CD4-positive, alpha-beta memory T cell (primary cell): ENCODE data around the gene TMOD3. TPM values are rescaled to one million over a fixed set of nuclear protein-coding genes. Genes with fewer than 3 reads are reported as not detected.

Experiments
- CTCF ChIA-PET: fragments of 350-600 bp; sonication (Branson Sonifier 250); formaldehyde crosslinking; loops from one replicate; lab custom pipeline; 2021; ENCODE audit warnings: inconsistent platforms; ENCODE audit not compliant: partially characterized antibody; lab: Charles Lee
- POLR2A ChIA-PET: fragments of 350-600 bp; sonication (Branson Sonifier 250); formaldehyde crosslinking; loops from one replicate; lab custom pipeline; 2021; ENCODE audit not compliant: partially characterized antibody; lab: Charles Lee
- DNase-seq, 5 donors: peaks; one replicate each; pipeline versions ENCODE4 v3.0.0 to v3.0.0-alpha.2; 2020 to 2022; ENCODE audit warnings: mixed read lengths in 1 of 5
- H3K27ac ChIP-seq: one replicate; pipeline ENCODE4 v1.7.0; 2013; ENCODE audit warnings: low read depth, low read length
- H3K27me3 ChIP-seq: 2 replicates; pipeline ENCODE4 v1.7.0; 2013; ENCODE audit warnings: mild to moderate bottlenecking, low read length, moderate library complexity; ENCODE audit not compliant: insufficient read depth
- H3K36me3 ChIP-seq: 2 replicates; pipeline ENCODE4 v1.7.0; 2013; ENCODE audit warnings: mild to moderate bottlenecking, low read length, moderate library complexity; ENCODE audit not compliant: insufficient read depth
- H3K4me1 ChIP-seq: 2 replicates; pipeline ENCODE4 v1.7.0; 2013; ENCODE audit warnings: mild to moderate bottlenecking, low read length, moderate library complexity; ENCODE audit not compliant: insufficient read depth
- H3K4me3 ChIP-seq, 2 donors: one replicate each; pipeline ENCODE4 v1.7.0; 2013; ENCODE audit warnings: low read length in 2 of 2, mild to moderate bottlenecking in 1 of 2
- H3K9me3 ChIP-seq, 2 donors: one replicate each; pipeline ENCODE4 v1.7.0; 2013; ENCODE audit warnings: low read length in 2 of 2, control low read depth in 1 of 2; ENCODE audit not compliant: control insufficient read depth in 1 of 2
- H3K27ac Mint-ChIP-seq, 7 donors: one replicate each; pipeline ENCODE4 v1.8.0; 2020 to 2021; ENCODE audit warnings: mixed read lengths in 7 of 7, mild to moderate bottlenecking in 6 of 7, inconsistent platforms in 3 of 7, moderate library complexity in 3 of 7
- H3K27me3 Mint-ChIP-seq, 2 donors: one replicate each; pipeline ENCODE4 v1.8.0; 2020 to 2021; ENCODE audit warnings: mixed read lengths in 2 of 2
- H3K36me3 Mint-ChIP-seq, 2 donors: one replicate each; pipeline ENCODE4 v1.8.0; 2020 to 2021; ENCODE audit warnings: mixed read lengths in 2 of 2, inconsistent platforms in 1 of 2, mild to moderate bottlenecking in 1 of 2
- H3K4me1 Mint-ChIP-seq, 4 donors: one replicate each; pipeline ENCODE4 v1.8.0; 2020 to 2021; ENCODE audit warnings: mixed read lengths in 4 of 4, mild to moderate bottlenecking in 1 of 4
- H3K4me3 Mint-ChIP-seq, 8 donors: one replicate each; pipeline ENCODE4 v1.8.0; 2020 to 2021; ENCODE audit warnings: mixed read lengths in 8 of 8, mild to moderate bottlenecking in 7 of 8, moderate library complexity in 6 of 8, inconsistent platforms in 3 of 8
- H3K9me3 Mint-ChIP-seq, 8 donors: one replicate each; pipeline ENCODE4 v1.8.0; 2020 to 2021; ENCODE audit warnings: mixed read lengths in 8 of 8, mild to moderate bottlenecking in 5 of 8, inconsistent platforms in 3 of 8, moderate library complexity in 1 of 8
- intact Hi-C: fragments of 100-400 bp; cut with micrococcal nuclease; formaldehyde crosslinking; loops from one replicate; pipeline ENCODE4 v1.15.1; 2023
- polyA plus RNA-seq, 2 donors: library from polyadenylated mRNA; unstranded; fragments of 300-500 nt; fragmentation: Illumina TruSeq; gene quantifications; one replicate each; pipeline ENCODE4 v1.2.3, GENCODE V29; 2021
- total RNA-seq, 2 experiments: library from RNA; stranded (reverse); gene quantifications; one replicate each; pipeline ENCODE4 v1.2.3, GENCODE V29; 2021

Gene TMOD3
- total and polyA plus RNA-seq, 4 experiments from 2014 or later, result 37.8 to 59.3 (median 46.4) TPM

GRCh38 chr15:51838270-51838669 lies 8.8 kb downstream of the TMOD3 start:
- ChIA-PET CTCF (interaction anchor here (0.7 to 1.7 kb wide), 3 partner anchors 9 to 61 kb away, joined by 3 to 4 read pairs (median 3); no protein-coding TSS in a partner anchor), POLR2A (interaction anchor here (0.7 to 1.9 kb wide), 3 partner anchors 8 to 23 kb away, joined by 4 to 7 read pairs (median 4); partner anchors contain the start of gene TMOD3)
- H3K4me3 ChIP-seq, result no peak overlapping the region
- H3K9me3 Mint-ChIP-seq, result no peaks in the 10 kb centered on the region
- H3K36me3 ChIP-seq, result no peaks in the 10 kb centered on the region
- H3K27me3 ChIP-seq, result no peaks in the 10 kb centered on the region
- H3K27me3 Mint-ChIP-seq, result no peaks in the 10 kb centered on the region
- peaks cover 83% of the 10 kb centered on the region for H3K4me1 ChIP-seq
- no peaks in the 10 kb centered on the region for H3K9me3 ChIP-seq
- no peak overlapping the region for H3K27ac ChIP-seq
- no peaks in the 10 kb centered on the region for H3K36me3 Mint-ChIP-seq
- no peak for DNase-seq
- intact Hi-C loops, result no loop called here
- peak overlapping the region in 4 of 8 donors; percentile 43 to 71 (median 62) for H3K4me3 Mint-ChIP-seq
- H3K27ac Mint-ChIP-seq, result peak overlapping the region in 2 of 7 donors; percentile 13 to 55
- peaks cover 66 to 96% (median 81%) of the 10 kb centered on the region in 4 donors for H3K4me1 Mint-ChIP-seq

DNA sequence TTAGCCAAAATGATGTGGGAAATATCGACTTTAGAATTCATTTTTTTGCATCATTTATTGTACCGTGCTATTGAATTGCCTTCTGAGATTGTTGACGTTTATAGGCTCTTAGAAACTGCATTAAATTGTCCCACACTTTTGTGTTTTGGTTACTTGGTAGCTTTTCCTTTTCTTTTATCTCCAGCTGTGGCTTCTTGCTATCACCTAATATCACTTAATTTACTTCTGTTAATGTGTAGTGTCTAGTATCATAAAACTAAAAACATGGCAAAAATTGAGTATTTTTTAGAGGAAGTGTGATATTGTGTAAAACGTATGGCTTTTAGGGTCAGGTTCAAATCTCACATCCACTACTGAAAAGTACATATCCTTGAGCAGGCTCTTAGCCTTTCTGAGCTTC lies 11.2 kb downstream of the TMOD3 start:
- H3K4me3 Mint-ChIP-seq, result peak overlapping the region in 2 of 8 donors; percentile 32 to 48

DNA sequence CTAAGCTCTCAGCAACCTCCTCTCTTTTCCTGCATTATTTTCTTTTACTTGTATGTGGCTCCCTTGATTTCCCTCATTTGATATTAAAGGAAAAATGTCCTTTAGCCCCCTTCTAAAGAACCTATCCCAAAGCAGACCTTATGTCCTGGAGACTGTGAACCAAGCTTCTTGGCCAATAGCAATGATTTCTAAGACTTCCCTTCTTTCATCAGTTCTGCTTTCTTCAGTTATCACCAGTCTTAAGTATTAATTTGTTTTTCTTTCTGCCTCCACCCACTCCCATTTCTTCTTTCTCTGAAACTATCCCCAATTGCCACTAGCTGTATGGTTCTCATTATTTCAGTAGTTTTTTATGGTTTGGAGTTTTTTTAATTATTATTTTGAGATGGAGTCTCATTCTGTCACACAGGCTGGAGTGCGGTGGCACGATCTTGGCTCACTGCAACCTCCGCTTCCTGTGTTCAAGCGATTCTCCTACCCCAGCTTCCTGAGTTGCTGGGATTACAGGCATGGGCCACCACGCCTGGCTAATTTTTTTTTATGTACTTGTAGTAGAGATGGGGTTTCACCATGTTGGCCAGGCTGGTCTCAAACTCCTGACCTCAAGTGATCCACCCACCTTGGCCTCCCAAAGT lies 12.1 kb downstream of the TMOD3 start:
- Mint-ChIP-seq H3K27me3 (no peaks in the 10 kb centered on the region), H3K4me1 (peaks cover 65 to 91% (median 77%) of the 10 kb centered on the region in 4 donors), H3K36me3 (peaks cover 2 to 3% of the 10 kb centered on the region in 2 donors), H3K4me3 (peak overlapping the region in 5 of 8 donors; percentile 1 to 66 (median 33)), H3K9me3 (no peaks in the 10 kb centered on the region), H3K27ac (peak overlapping the region in 3 of 7 donors; percentile 5 to 38 (median 13))
- H3K36me3 ChIP-seq, result no peaks in the 10 kb centered on the region
- intact Hi-C loops, result no loop called here
- no peak overlapping the region for H3K4me3 ChIP-seq
- POLR2A ChIA-PET, result interaction anchor here (2.7 kb wide), 1 partner anchor 11 kb away, joined by 9 read pairs; no protein-coding TSS in a partner anchor
- H3K9me3 ChIP-seq, result no peaks in the 10 kb centered on the region
- H3K4me1 ChIP-seq, result peaks cover 93% of the 10 kb centered on the region
- no peak overlapping the region for H3K27ac ChIP-seq
- no peaks in the 10 kb centered on the region for H3K27me3 ChIP-seq
- CTCF ChIA-PET, result interaction anchor here (1.1 to 1.6 kb wide), 2 partner anchors 48 to 64 kb away, joined by 3 read pairs; no protein-coding TSS in a partner anchor
- no peak for DNase-seq

More for the DNA sequence above, 11.2 kb downstream of the TMOD3 start:
- H3K27ac Mint-ChIP-seq, result peak overlapping the region in 1 of 7 donors; percentile 43
- Histone ChIP-seq H3K4me1 (peaks cover 88% of the 10 kb centered on the region), H3K9me3 (no peaks in the 10 kb centered on the region), H3K27ac (no peak overlapping the region), H3K36me3 (no peaks in the 10 kb centered on the region), H3K4me3 (no peak overlapping the region), H3K27me3 (no peaks in the 10 kb centered on the region)
- ChIA-PET CTCF (interaction anchor here (1.6 kb wide), 1 partner anchor 63 kb away, joined by 3 read pairs; no protein-coding TSS in a partner anchor), POLR2A (no interaction called here)
- no peaks in the 10 kb centered on the region for H3K9me3 Mint-ChIP-seq
- no peaks in the 10 kb centered on the region for H3K36me3 Mint-ChIP-seq
- intact Hi-C loops, result no loop called here
- H3K27me3 Mint-ChIP-seq, result no peaks in the 10 kb centered on the region
- peaks cover 64 to 91% (median 77%) of the 10 kb centered on the region in 4 donors for H3K4me1 Mint-ChIP-seq
- no peak for DNase-seq

- Mint-ChIP-seq H3K4me1 (peaks cover 65 to 91% (median 77%) of the 10 kb centered on the region in 4 donors), H3K27ac (peak overlapping the region in 3 of 7 donors; percentile 9 to 27 (median 23)), H3K9me3 (no peaks in the 10 kb centered on the region), H3K4me3 (peak overlapping the region in 4 of 8 donors; percentile 28 to 62 (median 48)), H3K27me3 (no peaks in the 10 kb centered on the region), H3K36me3 (peaks cover 2 to 6% of the 10 kb centered on the region in 2 donors)
- intact Hi-C loops, result no loop called here
- Histone ChIP-seq H3K27me3 (no peaks in the 10 kb centered on the region), H3K9me3 (no peaks in the 10 kb centered on the region), H3K36me3 (no peaks in the 10 kb centered on the region), H3K4me1 (peaks cover 93% of the 10 kb centered on the region), H3K27ac (no peak overlapping the region), H3K4me3 (no peak overlapping the region)
- ChIA-PET POLR2A (interaction anchor here (1.3 to 2.7 kb wide), 2 partner anchors 12 to 20 kb away, joined by 4 to 9 read pairs; no protein-coding TSS in a partner anchor), CTCF (interaction anchor here (1.6 kb wide), 1 partner anchor 65 kb away, joined by 3 read pairs; no protein-coding TSS in a partner anchor)
- DNase-seq, result no peak
Observed at GRCh38 chr15:51842265-51842664, 12.8 kb downstream of the TMOD3 start.

DNA sequence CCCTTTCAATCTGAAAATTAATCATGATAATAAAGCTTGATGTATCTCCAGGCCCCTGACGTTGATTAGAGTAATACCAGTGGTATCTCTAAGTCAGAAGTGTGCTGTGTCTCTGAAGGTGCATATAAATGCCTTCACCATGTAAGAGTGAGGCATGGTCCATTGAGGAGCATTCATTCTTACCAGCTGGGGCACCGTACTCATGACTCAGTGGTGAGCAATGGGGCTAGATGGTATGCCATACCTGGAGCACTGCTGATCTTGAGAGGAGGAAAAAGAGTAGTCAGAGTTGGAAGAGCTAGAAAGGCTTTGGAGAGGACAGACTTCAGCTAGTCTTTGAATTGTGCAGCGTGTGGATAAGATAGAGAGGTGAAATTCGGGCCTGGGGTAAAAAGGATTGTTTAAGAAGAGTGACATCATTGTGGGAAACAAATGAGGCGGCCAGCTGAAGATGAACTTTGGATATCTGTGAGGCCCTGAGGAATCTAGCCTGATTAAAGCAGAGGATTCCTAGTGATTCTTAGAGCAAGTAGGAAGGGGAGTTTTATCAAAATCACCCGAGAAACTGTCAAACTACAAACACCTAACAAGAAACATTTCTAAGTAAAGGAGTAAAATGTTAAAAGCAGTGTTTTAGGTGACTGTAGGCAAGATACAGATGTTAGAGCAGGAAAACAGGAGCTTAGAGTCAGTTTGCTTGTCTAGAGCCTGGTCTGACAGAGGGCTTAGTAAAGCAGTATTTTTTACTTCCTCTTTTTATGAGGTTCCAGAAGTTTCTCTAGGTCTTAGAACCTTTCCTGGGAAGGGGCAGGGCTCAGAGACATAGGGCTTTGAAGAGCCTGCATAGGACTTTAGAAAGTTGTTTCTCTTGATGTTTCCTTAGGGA lies 13.6 kb downstream of the TMOD3 start:
- Histone ChIP-seq H3K4me3 (no peak overlapping the region), H3K9me3 (no peaks in the 10 kb centered on the region), H3K27me3 (no peaks in the 10 kb centered on the region), H3K4me1 (peaks cover 88% of the 10 kb centered on the region), H3K27ac (no peak overlapping the region), H3K36me3 (no peaks in the 10 kb centered on the region)
- CTCF ChIA-PET, result no interaction called here
- Mint-ChIP-seq H3K9me3 (no peaks in the 10 kb centered on the region), H3K27me3 (no peaks in the 10 kb centered on the region), H3K36me3 (peaks cover 2 to 6% of the 10 kb centered on the region in 2 donors), H3K4me1 (peaks cover 57 to 87% (median 70%) of the 10 kb centered on the region in 4 donors), H3K27ac (peak overlapping the region in 5 of 7 donors; percentile 5 to 79 (median 18)), H3K4me3 (peak overlapping the region in 3 of 8 donors; percentile 0 to 47 (median 11))
- DNase-seq, result no peak
- intact Hi-C loops, result no loop called here
- POLR2A ChIA-PET, result interaction anchor here (0.6 to 2.7 kb wide), 3 partner anchors 12 to 128 kb away, joined by 3 to 9 read pairs (median 4); no protein-coding TSS in a partner anchor

GRCh38 chr15:51844747-51845426 lies 15.4 kb downstream of the TMOD3 start:
- intact Hi-C loops, result no loop called here
- Histone ChIP-seq H3K9me3 (no peaks in the 10 kb centered on the region), H3K4me1 (peaks cover 78% of the 10 kb centered on the region), H3K36me3 (no peaks in the 10 kb centered on the region), H3K4me3 (no peak overlapping the region), H3K27me3 (no peaks in the 10 kb centered on the region), H3K27ac (no peak overlapping the region)
- CTCF ChIA-PET, result interaction anchor here (1.4 kb wide), 1 partner anchor 17 kb away, joined by 4 read pairs; no protein-coding TSS in a partner anchor
- peaks cover 6% of the 10 kb centered on the region in 2 donors for H3K36me3 Mint-ChIP-seq
- POLR2A ChIA-PET, result interaction anchor here (1.2 kb wide), 1 partner anchor 17 kb away, joined by 4 read pairs; no protein-coding TSS in a partner anchor
- H3K4me3 Mint-ChIP-seq, result no peak overlapping the region
- DNase-seq, result no peak
- no peaks in the 10 kb centered on the region for H3K9me3 Mint-ChIP-seq
- H3K27me3 Mint-ChIP-seq, result no peaks in the 10 kb centered on the region
- peaks cover 59 to 87% (median 72%) of the 10 kb centered on the region in 4 donors for H3K4me1 Mint-ChIP-seq
- H3K27ac Mint-ChIP-seq, result peak overlapping the region in 3 of 7 donors; percentile 7 to 81 (median 17)
